HuH-7 (cell line): Measurements from ENCODE around the gene SAP30BP.
A peak's percentile ranks its signal among the peaks of the same experiment; 100 is the strongest.

ENCODE experiments used
- DNase-seq: peaks from one replicate; pipeline ENCODE4 v3.0.0; 2011; ENCODE audit warnings: low spot score

SAP30BP gene

DNA sequence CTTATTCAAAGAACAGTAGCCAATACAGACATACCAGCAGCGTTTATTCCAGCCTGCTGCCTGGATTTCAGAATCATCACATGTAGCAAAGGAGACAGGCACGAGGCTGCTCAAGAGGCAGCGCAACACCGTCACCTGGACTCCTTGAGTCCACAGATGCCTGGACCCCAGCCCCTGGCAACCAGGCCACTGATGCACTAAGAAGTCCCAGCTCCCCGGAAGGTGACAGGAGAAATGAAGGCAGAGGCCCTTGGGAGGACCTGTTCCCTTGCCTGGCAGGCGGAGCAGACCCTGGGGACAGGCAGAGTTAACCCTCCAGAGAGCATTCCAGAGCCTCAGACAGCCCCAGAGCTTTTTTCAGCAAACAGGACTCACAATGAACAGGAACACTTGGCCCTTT lies 17.5 kb upstream of the SAP30BP start:
- DNase-seq = no peak

DNA sequence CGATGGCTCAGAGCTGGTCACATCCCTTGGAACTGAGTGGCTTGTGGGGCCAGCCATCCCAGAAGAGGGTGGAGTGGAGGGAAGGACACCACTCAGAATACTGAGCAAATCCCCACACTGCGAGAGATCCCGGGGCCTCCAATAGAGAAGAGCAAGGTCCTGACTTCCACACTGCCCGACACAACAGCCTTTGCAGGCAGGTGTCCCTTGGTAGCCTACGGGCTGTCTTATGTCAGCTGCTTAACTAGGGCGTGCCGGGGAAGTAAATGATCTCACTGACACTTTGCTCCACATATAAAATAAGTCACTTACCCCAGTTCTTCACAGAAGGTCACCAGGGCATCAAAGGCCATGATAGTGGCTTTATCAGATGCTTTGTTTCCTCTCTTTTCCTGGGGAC lies 16.3 kb upstream of the SAP30BP start:
- DNase-seq = no peak

DNA sequence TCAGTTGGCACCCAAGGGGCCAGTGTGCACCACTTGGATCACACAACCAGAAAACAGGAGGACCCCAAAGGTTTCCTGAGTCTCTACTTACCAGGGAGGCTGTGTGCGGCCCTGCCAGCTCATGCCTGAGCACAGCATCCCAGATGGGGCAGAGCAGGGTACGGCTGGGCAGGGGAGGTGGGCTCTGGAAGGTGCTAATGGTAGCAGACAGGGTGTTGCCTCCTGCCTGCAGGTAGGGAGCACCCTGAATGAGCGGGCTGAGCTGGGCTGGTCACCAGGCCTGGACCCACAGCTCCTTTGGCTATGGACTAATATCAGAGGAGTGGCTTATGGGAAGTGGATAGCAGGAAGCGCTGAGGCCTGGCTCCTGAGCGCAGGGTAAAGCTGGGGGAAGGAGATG lies 14.8 kb upstream of the SAP30BP start:
- DNase-seq = no peak

DNA sequence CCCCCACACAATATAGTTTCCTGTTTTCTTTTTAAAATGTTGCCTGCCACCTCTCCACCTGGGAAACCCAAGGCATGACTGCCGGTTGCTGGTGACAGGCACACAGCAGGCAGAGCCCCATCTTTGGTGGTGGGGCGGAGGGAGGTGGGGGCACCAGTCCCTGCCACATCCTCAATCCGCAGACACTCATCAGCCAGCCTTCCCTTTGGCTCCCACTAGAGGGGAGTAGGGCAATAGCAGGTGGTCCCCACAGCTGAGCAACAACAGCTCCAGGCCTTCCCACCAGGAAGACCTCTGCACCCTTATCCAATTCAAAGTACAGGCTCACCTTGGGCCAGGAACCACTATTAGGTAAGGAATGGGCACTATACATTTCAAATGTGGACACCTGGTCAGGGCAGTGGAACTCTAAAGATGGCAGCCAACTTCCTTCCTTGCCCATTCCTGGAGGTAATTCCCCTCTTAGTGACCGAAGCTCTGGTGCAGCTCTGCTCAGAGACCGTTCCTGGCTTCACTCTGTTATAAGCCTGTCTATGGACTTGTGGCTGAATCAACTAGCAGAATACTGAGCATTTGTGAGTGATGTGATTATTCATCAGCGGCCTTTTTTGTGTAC lies 14.1 kb upstream of the SAP30BP start:
- DNase-seq = peak; percentile 73

DNA sequence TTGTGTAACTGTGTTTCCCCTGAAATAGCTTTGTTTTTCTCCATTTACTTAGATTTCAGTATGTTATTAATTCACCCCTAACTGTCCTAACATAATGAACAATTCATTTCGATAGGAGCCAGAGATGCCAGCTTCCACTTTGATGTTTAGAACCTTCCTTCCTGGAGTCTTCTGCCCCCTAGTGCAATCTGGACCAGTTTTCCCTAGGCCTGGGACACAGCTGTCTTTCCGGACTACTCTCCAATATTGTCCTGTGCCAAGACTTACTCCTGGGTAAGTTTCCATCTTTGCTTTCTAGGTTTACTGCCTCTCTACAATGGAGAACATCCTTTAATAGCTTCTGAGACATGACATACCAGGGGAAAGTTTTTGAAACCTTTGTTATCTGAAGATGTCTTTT lies 13.0 kb upstream of the SAP30BP start:
- no peak for DNase-seq

DNA sequence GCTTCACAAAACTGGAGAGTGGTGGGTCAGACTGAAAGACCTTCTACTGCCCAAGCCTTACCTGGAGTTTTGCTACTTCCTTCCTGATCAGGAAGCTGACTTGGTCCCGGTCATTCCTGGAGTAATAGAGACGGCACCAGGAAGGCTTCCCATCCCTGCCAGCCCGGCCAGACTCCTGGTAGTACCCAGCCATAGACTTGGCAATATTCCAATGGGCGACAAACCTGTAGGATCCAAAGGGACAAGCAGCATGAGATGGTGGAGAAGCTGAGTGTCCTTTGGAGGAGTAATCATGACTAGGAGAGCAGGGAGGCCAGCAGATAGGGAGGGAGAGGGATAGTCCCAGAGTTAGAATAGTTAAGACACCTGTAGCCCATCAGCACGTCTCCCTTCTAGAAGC lies 8.9 kb upstream of the SAP30BP start:
- DNase-seq = no peak

DNA sequence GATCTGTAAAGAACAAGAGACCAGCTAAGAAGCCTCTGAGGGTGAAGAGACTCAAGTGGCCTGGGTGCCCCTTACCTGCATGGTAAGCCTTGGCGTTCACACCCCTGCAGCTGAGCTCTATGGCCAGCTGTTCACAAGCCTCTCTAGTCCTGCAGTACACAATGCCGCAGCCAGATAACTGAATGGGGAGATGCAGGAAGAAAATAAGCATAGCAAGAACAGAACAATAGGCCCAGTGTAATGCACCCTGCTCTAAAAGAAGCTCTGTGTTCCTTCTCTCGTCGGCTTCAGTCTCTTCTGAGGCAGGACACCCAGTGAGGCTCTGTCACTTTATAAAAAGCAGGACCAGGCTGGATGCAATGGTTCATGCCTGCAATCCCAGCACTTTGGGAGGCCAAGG lies 5.6 kb upstream of the SAP30BP start:
- no peak for DNase-seq

DNA sequence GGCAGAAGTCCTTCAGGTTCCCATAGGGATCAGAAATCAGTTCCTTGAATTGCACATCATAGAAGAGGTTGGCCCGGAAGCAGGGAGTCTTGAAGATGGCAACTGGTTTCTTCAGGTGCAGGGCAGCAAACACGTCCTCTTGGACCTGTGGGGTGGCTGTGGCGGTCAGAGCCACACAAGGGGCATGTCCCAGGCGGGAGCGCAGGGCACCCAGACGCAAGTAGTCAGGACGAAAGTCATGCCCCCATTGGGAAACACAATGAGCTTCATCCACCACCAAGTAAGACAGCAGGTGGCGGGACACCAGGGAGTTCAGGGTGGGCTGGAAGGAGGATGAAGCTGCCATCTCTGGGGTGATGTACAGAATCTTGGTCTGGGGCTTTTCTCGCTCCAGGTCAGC lies 4.6 kb upstream of the SAP30BP start:
- no peak for DNase-seq

DNA sequence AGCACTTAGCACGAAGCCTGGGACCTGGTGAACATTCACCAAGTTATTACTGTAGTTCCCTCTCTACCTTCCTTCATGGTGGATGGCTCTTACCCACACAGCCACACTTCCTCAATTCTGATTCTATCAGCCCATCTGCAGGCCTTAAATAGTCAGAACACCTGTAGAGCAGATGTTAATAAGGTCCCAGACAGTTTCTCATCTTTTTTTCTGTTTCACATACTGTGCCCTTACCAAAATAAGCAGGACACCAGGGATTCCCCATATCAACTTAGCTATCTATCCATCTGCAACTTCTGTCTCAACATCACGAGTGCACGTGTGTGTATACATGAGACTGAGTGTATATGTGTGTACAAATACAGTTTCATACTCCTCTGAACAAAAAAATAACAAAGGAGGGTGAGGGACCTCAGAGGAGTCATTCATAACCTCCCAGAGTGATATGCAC lies 3.0 kb upstream of the SAP30BP start:
- DNase-seq = no peak

DNA sequence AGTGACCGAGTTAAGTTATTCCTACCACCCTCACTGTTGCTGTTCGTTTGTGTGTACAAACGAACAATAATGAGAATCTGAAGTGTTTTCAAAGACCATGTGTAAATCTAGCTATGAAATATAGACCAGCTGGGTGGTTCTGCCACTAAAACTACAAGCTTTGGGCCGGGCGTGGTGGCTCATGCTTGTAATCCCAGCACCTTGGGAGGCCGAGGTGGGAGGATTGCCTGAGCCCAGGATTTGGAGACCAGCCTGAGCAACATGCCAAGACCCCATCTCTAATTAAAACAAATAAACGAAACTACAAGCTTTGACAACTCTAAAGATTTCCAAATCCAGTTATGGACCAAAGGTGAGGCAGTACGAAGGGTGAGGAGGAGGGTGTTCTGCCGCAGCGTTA lies 1.2 kb upstream of the SAP30BP start:
- DNase-seq = no peak

DNA sequence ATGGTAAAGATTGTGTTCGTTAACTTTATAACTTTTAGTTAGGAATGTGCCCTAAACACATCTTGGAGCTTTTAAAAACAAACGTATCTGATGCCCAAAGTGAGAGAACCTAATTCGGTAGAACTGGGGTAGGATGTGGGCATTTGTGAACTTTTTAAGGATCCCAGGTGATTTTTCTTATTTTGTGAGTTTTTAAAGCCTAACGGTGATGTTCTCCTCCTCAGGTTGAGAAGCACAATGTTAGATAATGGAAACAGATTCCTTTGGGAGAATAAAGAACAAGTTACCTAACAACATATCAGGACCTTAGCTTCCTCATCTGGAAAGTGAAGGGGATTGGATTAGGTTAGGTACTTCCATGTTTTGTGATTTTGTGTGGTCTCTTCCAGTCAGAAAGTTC lies 687 bp downstream of the SAP30BP start:
- DNase-seq = no peak

DNA sequence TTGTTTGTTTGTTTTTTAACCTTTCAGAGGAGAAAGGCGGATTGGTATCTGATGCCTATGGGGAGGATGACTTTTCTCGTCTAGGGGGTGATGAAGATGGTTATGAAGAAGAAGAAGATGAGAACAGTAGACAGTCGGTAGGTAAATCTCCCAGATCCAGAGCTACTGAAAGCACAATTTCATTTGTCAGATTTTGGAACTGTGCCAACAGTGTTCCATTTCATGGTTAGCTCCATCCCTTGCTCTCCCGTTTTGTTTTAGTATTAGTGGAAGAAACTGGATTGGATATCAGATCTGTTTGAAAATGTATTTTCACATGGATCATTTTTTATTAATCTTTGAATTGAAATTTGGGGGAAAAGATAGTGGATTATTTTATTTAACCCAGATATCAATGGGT lies 1.4 kb downstream of the SAP30BP start:
- DNase-seq = no peak

DNA sequence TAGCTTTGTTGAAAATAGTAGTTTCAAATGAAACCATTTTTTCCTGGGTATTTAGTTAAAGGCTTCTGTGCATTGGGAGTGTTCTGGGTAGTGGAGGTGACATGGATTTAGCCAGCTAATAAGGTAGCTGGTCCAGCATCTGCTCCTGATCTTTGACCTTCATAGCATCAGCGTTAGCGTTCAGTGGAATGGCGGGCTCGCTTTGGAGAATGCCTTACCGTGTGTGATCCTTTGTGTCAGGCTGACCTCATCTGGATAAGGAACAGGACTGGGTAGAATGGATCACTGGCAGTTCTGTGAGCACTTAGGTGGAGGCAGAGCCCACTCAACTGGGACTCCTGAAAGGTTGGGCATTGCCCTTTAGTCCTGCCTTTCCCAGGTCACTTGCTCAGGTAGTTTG lies 3.7 kb downstream of the SAP30BP start:
- no peak for DNase-seq

DNA sequence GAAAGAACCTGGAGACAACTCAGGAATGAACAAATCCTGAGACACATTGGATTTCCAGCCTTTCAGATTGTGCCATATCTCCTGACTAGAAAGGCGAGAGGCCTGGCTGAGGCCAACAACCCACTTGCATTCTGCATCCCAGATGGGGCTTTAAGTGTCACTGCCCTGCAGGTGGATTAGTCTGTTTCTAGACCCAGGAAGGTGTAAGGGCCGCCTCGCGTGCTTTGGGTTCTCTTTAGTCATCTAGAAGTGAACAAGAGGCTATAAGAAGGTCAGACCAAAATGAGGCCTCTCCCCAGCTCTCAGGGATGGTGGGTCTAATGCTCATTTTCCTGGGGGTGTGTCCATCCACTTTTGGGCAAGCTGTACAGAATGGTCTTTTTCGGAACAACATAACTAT lies 4.9 kb downstream of the SAP30BP start:
- no peak for DNase-seq

DNA sequence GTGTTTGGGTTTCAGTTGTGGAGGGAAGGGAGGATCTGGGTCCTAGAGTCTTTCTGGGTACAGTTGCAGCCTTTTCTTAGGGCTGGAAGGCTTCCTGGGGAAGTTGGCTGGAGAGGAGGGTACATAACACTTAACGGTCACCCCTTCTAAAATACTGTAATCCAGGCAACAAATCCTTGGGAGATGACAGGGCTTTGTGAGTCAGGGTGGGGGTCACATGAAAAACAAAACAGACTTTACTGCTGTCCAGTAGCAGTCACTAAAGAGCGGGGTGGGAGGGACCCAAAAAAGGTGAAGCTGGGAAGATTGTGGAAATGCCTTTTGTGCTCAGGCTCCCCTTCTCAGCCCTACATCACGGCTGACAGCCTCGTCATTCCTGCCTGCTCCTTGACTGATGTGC lies 6.3 kb downstream of the SAP30BP start:
- no peak for DNase-seq

DNA sequence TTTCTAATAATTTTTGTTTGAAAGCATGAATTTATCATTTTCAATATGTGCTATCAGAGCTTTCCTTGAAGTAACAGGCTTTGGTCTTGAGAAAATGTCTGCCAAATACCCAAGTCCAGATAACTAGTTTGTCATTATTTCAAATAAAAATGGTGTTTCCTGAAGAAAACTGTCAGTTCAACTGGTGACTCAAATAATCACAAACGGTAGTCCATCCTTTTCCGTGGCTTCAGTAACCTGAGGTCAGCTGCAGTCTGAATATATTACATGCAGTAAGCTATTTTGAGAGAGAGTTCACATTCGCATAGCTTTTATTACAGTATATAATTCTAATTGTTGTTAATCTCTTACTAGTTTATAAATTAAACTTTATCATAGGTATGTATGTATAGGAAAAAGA lies 9.3 kb downstream of the SAP30BP start:
- no peak for DNase-seq

DNA sequence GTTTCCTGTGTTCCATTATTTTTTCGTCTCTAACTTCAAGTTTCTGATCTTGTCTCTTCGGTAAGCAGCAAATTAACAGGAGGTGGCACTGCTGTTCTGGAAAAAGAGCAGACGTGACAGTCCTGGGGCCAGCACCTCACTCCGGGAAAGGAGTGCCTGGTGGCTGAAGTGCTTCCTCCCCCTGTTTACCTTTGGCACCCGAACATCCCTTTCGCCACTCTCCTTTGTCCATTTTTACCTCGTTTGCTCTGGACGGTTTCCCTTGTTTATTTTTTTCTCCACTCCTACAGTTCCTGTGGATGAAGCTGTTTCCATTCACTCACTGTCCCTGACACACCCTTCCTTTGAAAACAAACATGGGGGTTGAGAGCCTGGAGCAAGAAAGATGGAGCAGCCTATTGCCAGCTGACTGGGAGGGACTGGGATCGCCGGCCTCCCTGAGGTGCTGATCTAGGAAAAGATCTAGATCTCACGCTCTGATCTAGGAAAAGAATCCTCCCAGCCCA lies 12.6 kb downstream of the SAP30BP start:
- no peak for DNase-seq

DNA sequence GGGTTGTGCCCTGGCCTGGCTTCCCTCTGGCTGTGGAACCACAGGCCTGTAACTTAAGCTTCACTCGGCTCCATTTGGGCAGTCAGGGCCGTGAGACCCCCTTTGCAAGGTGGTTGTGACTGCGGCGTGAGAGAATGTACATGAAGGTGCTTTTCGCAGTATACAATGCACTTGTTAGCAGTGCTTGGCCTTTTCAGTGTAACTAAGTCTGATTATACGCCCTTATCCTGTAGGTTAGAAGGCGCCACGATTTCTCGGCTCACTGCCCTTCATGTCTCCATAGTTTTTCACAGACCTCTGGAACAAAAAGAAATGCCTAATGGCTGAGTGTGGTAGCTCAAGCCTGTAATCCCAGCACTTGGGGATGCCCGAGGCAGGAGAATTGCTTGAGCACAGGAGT lies 13.3 kb downstream of the SAP30BP start:
- DNase-seq = no peak

DNA sequence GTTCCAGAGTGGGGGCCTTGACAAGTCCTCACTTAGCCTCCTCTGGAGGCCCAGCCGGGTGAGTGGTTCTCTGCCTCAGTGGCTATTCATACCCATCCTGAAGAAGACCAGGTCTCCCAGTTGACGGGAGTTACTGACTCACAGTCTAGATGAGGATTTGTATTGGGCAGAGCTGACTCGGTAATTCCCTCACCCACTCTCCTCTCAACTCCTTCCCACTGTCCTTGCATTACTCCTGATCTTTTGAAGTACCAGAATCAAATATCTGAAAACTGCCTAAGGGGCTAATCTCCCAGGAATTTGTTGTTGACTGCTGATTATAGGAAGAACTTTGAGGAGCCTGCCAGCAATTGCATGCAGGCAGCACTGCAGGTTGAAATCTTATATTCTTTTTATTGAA lies 14.2 kb downstream of the SAP30BP start:
- DNase-seq = no peak

DNA sequence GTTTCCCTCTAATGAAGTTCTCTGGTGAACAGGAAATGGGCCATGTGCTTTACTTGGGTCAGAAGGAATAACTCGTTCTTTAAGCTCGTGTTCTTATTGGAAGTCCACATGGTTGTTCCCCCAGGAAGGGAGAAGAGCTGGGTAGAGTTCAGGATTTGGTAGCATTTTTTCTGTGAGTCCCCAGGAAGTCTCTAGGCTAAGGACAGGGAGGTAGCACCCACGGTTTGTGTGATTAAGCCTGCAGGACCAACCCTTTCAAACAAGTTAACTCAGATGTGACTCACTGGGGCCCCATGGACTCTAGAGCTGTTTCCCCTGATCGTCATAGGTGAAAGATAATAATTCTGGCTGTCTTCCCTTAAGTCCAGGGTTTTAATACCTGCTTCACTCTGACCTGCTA lies 16.4 kb downstream of the SAP30BP start:
- DNase-seq = no peak

DNA sequence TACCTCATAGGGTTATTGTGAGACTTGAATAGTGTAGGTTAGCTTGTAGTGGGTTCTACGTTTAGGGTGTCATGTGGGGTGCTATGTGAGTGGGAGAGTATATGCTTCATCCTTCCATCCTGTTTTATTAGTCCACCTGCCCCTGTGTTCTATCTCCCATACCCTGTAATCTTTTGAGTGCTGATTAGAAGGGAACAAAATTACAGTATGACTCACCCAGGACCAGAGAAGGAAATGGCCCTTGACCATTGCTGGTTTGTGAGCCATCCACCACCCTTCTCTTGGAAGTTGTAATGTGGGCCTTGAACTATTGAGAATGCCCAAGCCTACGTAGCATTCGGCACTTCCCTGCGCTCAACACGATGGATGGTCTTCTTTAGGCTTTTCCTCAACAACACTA lies 17.1 kb downstream of the SAP30BP start:
- no peak for DNase-seq

DNA sequence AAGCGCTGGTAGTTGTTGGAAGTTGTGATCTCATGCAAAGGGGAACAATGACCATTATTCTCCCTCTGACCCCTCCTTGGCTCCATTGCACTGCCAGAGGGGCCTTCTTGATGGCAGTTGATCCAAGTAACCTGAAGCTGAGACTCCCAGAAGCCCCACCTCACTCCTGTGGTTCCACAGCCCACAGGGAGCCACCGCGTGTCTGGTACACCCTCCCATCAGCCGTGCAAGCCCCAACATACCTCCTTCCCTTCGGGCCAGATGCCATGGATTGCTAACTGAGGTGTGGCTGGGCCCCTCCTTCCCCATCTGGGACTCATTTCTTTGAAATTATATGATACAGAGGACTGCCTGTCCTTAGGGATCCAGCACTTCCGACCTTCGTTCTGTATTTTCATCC lies 17.8 kb downstream of the SAP30BP start:
- DNase-seq = no peak

DNA sequence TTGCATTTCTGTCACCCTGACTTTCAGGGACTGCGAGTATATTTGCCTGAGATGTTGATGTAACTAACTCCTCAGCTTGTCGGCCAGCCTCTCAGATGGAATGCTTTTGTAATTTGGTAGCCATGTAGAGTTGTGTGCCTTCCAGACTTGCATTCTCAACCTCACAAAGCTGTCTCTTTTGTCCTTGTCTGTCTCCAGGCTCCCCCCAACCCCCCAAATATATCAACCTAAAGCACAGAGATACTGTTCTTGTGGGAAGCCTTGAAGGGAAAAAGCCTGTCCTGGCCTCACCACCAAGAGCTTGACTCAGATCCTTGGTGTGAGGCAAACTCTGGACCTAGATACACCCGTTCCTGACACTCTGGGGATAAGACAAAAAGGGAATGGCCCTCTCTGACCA lies 18.4 kb downstream of the SAP30BP start:
- no peak for DNase-seq

DNA sequence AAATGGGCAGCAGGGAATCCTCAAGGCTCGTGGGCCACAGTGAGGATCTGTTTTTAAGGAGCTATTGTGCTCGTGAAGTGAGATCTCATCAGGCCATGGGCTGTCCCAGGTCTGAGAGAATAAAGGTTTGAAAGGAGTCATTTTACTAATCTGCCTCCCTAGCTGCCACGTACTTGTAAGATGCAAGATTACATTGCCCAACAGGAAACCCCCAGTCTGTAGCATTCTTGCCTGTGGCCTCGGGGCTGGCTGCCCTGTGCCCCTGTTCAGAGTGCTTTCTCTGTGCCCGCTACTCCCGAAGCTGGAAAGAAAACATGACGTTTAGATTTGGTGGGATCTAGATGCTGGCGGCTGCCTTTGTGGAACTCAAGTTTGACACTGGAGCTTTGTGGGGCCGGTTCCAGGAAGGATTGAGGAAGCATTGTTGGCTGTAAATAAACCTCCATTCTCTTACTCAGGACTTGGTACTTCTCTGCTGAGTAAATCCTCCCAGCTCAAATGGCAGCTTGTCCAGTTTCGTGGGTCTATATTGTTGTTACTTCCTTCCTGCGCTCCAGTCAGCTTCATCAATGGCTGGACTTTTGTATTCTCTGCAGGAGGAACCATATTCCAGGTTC lies 21.2 kb downstream of the SAP30BP start:
- no peak for DNase-seq
